OCI-LY3 (cell line): ENCODE measurements around the gene PLVAP.

Experiments
- H2AFZ ChIP-seq: fragments of 200-600, 300-600 bp; shearing (Covaris generic); 2 replicates; pipeline ENCODE4 v1.6.0; 2014; ENCODE audit warnings: antibody characterized with exemption, low read depth, low read length
- H3K27ac ChIP-seq: fragments of 200-600, 300-600 bp; sonication (generic); 2 replicates; pipeline ENCODE4 v1.5.1; 2014; ENCODE audit warnings: mild to moderate bottlenecking, low read length, moderate library complexity, mixed read lengths
- H3K27me3 ChIP-seq: fragments of 200-600, 300-600 bp; sonication (generic); 2 replicates; pipeline ENCODE4 v1.6.1; 2014; ENCODE audit warnings: low read depth, low read length, mixed read lengths
- H3K36me3 ChIP-seq: fragments of 200-600, 300-600 bp; sonication (generic); replicated peaks from 2 replicates; pipeline ENCODE3; 2014; ENCODE audit warnings: low read depth, low read length, mixed read lengths
- H3K4me1 ChIP-seq: fragments of 300-600, 200-600 bp; sonication (generic); 2 replicates; pipeline ENCODE4 v1.6.1; 2014; ENCODE audit warnings: low read length, mixed read lengths
- H3K4me2 ChIP-seq: fragments of 200-600, 300-600 bp; sonication (generic); 2 replicates; pipeline ENCODE4 v1.6.1; 2014; ENCODE audit warnings: low read length, mixed read lengths
- H3K4me3 ChIP-seq: fragments of 300-600, 200-600 bp; sonication (generic); 2 replicates; pipeline ENCODE4 v1.5.1; 2014; ENCODE audit warnings: antibody characterized with exemption, mild to moderate bottlenecking, low read length, moderate library complexity
- H3K79me2 ChIP-seq: fragments of 300-600, 200-600 bp; shearing (Covaris generic); 2 replicates; pipeline ENCODE4 v1.6.1; 2014; ENCODE audit warnings: mild to moderate bottlenecking, low read length, mixed read lengths
- H3K9ac ChIP-seq: fragments of 300-600, 200-600 bp; shearing (Covaris generic); 2 replicates; pipeline ENCODE4 v1.6.0; 2014; ENCODE audit warnings: mild to moderate bottlenecking, low read length, moderate library complexity
- H3K9me3 ChIP-seq: fragments of 200-600, 300-600 bp; shearing (Covaris generic); 2 replicates; pipeline ENCODE4 v1.6.1; 2014; ENCODE audit warnings: low read length, mixed read lengths; ENCODE audit not compliant: insufficient read depth
- H4K20me1 ChIP-seq: fragments of 200-600, 300-600 bp; sonication (generic); 2 replicates; pipeline ENCODE4 v1.6.1; 2016; ENCODE audit warnings: low read length, mixed read lengths; ENCODE audit not compliant: insufficient read depth
- CTCF ChIP-seq: fragments of 200-600, 300-600 bp; sonication (generic); IDR thresholded peaks from 2 replicates; pipeline ENCODE4 v1.5.1; 2014; ENCODE audit warnings: antibody characterized with exemption, low read length, low read depth
- EZH2phosphoT487 ChIP-seq: fragments of 200-600 bp; shearing (Covaris generic); IDR thresholded peaks from 2 replicates; pipeline ENCODE4 v1.6.1; 2018; ENCODE audit warnings: antibody characterized with exemption, mixed run types, low read depth

Gene PLVAP

GRCh38 chr19:17341386-17341785 is 35.8 kb downstream of the PLVAP start:
- Histone ChIP-seq H4K20me1 (no peaks in the 10 kb centered on the region), H3K4me3 (no peak overlapping the region), H3K27me3 (no peaks in the 10 kb centered on the region), H3K27ac (no peak overlapping the region), H3K4me1 (peaks cover 13% of the 10 kb centered on the region), H3K79me2 (peaks cover 15% of the 10 kb centered on the region), H3K9me3 (no peaks in the 10 kb centered on the region), H3K4me2 (no peak overlapping the region), H3K36me3 (peaks cover 20% of the 10 kb centered on the region), H2AFZ (no peak overlapping the region), H3K9ac (no peak overlapping the region)
- TF ChIP-seq EZH2phosphoT487 (no peak), CTCF (no peak)

GRCh38 chr19:17340871-17341357 is 36.2 kb downstream of the PLVAP start:
- H3K9ac ChIP-seq: no peak overlapping the region
- no peak overlapping the region for H3K4me3 ChIP-seq
- H3K4me2 ChIP-seq: no peak overlapping the region
- H3K27me3 ChIP-seq: no peaks in the 10 kb centered on the region
- no peaks in the 10 kb centered on the region for H4K20me1 ChIP-seq
- H2AFZ ChIP-seq: no peak overlapping the region
- no peak for TF ChIP-seq CTCF
- no peak for TF ChIP-seq EZH2phosphoT487
- no peak overlapping the region for H3K27ac ChIP-seq
- no peaks in the 10 kb centered on the region for H3K9me3 ChIP-seq
- peaks cover 20% of the 10 kb centered on the region for H3K36me3 ChIP-seq
- H3K4me1 ChIP-seq: peaks cover 11% of the 10 kb centered on the region
- H3K79me2 ChIP-seq: peaks cover 15% of the 10 kb centered on the region

DNA sequence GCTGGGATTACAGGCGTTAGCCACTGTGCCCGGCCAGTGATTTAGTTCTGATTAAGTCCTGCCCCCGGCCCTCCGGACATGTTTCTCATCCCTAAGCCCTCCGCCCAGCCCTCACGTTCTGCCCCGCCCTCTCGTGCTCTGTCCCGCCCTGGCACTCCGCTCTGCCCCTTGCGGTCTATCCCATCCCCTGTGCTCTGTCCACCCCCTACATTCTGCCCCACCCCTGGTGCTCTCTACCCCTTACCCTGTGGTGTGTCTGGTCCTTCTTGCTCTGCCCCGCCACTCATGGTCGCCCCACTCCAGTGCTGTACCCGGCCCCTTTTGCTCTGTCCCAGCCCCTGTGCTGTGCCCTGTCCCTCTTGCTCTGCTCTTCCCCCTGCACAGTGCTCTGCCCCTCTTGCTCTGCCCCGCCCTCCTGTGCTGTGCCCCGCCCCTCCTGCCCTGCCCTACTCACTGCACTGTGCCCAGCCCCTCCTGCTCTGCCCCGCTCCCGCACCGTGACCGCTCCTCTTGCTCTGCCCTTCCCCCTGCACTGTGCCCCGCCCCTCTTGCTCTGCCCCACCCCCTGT is 36.8 kb downstream of the PLVAP start:
- Histone ChIP-seq H3K4me1 (peaks cover 14% of the 10 kb centered on the region), H3K9me3 (no peaks in the 10 kb centered on the region), H4K20me1 (no peaks in the 10 kb centered on the region), H3K9ac (no peak overlapping the region), H3K36me3 (peaks cover 20% of the 10 kb centered on the region), H3K27ac (no peak overlapping the region), H3K4me2 (no peak overlapping the region), H2AFZ (no peak overlapping the region), H3K79me2 (peaks cover 15% of the 10 kb centered on the region), H3K27me3 (no peaks in the 10 kb centered on the region), H3K4me3 (no peak overlapping the region)
- TF ChIP-seq EZH2phosphoT487: no peak
- TF ChIP-seq CTCF: no peak

DNA sequence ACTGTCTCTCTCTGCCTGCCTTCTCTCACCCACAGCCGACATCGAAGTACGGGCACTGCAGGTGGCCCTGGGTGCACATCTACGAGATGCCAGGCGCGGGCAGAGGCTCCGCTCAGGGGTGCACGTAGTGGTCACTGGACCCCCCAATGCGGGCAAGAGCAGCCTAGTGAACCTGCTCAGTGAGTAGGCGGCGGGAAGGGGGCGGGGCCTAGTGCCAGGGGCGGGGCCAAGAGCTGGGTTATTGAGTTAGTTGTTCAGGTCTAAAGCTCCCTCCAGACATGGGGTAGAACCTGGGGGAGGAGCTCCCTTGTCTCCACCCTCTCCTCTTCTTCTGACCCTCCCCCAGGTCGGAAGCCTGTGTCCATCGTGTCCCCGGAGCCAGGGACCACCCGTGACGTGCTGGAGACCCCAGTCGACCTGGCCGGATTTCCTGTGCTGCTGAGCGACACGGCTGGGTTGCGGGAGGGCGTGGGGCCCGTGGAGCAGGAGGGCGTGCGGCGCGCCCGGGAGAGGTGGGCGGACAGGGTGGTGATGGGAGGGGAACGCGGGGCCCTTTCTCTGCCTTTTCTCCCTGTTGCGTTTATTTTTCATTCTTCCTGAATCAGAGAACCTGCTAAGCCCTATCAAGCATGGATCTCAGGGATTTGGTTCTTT is 37.9 kb downstream of the PLVAP start:
- Histone ChIP-seq H3K36me3 (peaks cover 20% of the 10 kb centered on the region), H3K4me2 (peak overlapping the region; percentile 95; the same call in 1 of the 2 replicates), H3K9me3 (no peaks in the 10 kb centered on the region), H3K27ac (no peak overlapping the region), H4K20me1 (no peaks in the 10 kb centered on the region), H3K4me3 (no peak overlapping the region), H2AFZ (no peak overlapping the region), H3K4me1 (peaks cover 18% of the 10 kb centered on the region), H3K79me2 (peaks cover 15% of the 10 kb centered on the region), H3K9ac (no peak overlapping the region), H3K27me3 (no peaks in the 10 kb centered on the region)
- TF ChIP-seq CTCF (no peak), EZH2phosphoT487 (no peak)
